SU-DHL-6 (cell line): ENCODE data around the gene PLA2G4B.

ENCODE experiments used
- H2AFZ ChIP-seq: fragments of 200-600 bp; sonication (generic); 2 replicates; pipeline ENCODE4 v1.6.1; 2014; ENCODE audit warnings: low read depth, mild to moderate bottlenecking, moderate library complexity, mixed read lengths, antibody characterized with exemption, low read length; ENCODE audit not compliant: severe bottlenecking
- H3F3A ChIP-seq: fragments of 200-600 bp; shearing (Covaris generic); 2 replicates; pipeline ENCODE4 v1.6.0; 2016; ENCODE audit warnings: antibody characterized with exemption, mild to moderate bottlenecking; ENCODE audit not compliant: insufficient read depth
- H3K27ac ChIP-seq: fragments of 200-600 bp; sonication (generic); 2 replicates; pipeline ENCODE4 v1.5.1; 2016; ENCODE audit warnings: low read depth, mild to moderate bottlenecking, low read length, moderate library complexity, mixed read lengths
- H3K27me3 ChIP-seq: fragments of 200-600 bp; sonication (generic), shearing (Covaris generic); 2 replicates; pipeline ENCODE4 v1.6.0; 2014; ENCODE audit warnings: mild to moderate bottlenecking, low read length
- H3K36me3 ChIP-seq: fragments of 200-600 bp; sonication (generic); 2 replicates; pipeline ENCODE4 v1.6.1; 2014; ENCODE audit warnings: mild to moderate bottlenecking, low read length, mixed read lengths
- H3K4me2 ChIP-seq: fragments of 300-600, 200-600 bp; shearing (Covaris generic), sonication (generic); 2 replicates; pipeline ENCODE4 v1.6.0; 2014; ENCODE audit warnings: low read length, low read depth, mild to moderate bottlenecking; ENCODE audit not compliant: poor library complexity, severe bottlenecking
- H3K4me3 ChIP-seq: fragments of 200-600 bp; sonication (generic); 2 replicates; pipeline ENCODE4 v1.5.1; 2014; ENCODE audit warnings: antibody characterized with exemption, low read length, mild to moderate bottlenecking, mixed read lengths; ENCODE audit not compliant: insufficient read depth, poor library complexity, severe bottlenecking
- H3K79me2 ChIP-seq: fragments of 200-600 bp; sonication (generic); 2 replicates; pipeline ENCODE4 v1.6.1; 2014; ENCODE audit warnings: mild to moderate bottlenecking, low read length, moderate library complexity; ENCODE audit not compliant: insufficient read depth
- H3K9ac ChIP-seq: fragments of 200-600 bp; sonication (generic); 2 replicates; pipeline ENCODE4 v1.7.0; 2014; ENCODE audit warnings: mild to moderate bottlenecking, low read length
- H3K9me2 ChIP-seq: fragments of 200-600 bp; sonication (generic); replicated peaks from 2 replicates; pipeline ENCODE4 v1.6.1; 2014; ENCODE audit warnings: low read length; ENCODE audit not compliant: insufficient read depth
- H3K9me3 ChIP-seq: fragments of 200-600 bp; sonication (generic); 2 replicates; pipeline ENCODE4 v1.6.1; 2014; ENCODE audit warnings: low read length, mixed read lengths; ENCODE audit not compliant: insufficient read depth
- H4K20me1 ChIP-seq: fragments of 200-600 bp; sonication (generic); 2 replicates; pipeline ENCODE4 v1.6.1; 2014; ENCODE audit warnings: low read depth, mild to moderate bottlenecking, antibody characterized with exemption, low read length, moderate library complexity, mixed read lengths
- EZH2phosphoT487 ChIP-seq: fragments of 200-600 bp; sonication (generic), shearing (Covaris generic); conservative IDR thresholded peaks from 2 replicates; pipeline ENCODE4 v1.6.1; 2018; ENCODE audit warnings: mild to moderate bottlenecking, antibody characterized with exemption, low read length, moderate library complexity, mixed read lengths
- TF ChIP-seq, protein P1 (sequence below): fragments of 200-600 bp; sonication (generic); IDR thresholded peaks from one replicate; pipeline ENCODE4 v1.5.1; 2017; ENCODE audit warnings: antibody characterized with exemption, mild to moderate bottlenecking, low read length, moderate library complexity; ENCODE audit not compliant: insufficient read depth, poor library complexity, severe bottlenecking

The PLA2G4B gene

GRCh38 chr15:41856262-41856661 lies 17.6 kb downstream of the PLA2G4B start:
- Histone ChIP-seq H3K27ac (no peak overlapping the region), H3K4me3 (no peak overlapping the region), H3K9me3 (no peaks in the 10 kb centered on the region), H3K4me2 (no peak overlapping the region), H2AFZ (no peak overlapping the region), H4K20me1 (no peaks in the 10 kb centered on the region), H3F3A (no peaks in the 10 kb centered on the region), H3K79me2 (no peaks in the 10 kb centered on the region), H3K36me3 (no peaks in the 10 kb centered on the region), H3K9ac (no peak overlapping the region), H3K27me3 (no peaks in the 10 kb centered on the region), H3K9me2 (no peaks in the 10 kb centered on the region)
- TF ChIP-seq, protein P1, sequence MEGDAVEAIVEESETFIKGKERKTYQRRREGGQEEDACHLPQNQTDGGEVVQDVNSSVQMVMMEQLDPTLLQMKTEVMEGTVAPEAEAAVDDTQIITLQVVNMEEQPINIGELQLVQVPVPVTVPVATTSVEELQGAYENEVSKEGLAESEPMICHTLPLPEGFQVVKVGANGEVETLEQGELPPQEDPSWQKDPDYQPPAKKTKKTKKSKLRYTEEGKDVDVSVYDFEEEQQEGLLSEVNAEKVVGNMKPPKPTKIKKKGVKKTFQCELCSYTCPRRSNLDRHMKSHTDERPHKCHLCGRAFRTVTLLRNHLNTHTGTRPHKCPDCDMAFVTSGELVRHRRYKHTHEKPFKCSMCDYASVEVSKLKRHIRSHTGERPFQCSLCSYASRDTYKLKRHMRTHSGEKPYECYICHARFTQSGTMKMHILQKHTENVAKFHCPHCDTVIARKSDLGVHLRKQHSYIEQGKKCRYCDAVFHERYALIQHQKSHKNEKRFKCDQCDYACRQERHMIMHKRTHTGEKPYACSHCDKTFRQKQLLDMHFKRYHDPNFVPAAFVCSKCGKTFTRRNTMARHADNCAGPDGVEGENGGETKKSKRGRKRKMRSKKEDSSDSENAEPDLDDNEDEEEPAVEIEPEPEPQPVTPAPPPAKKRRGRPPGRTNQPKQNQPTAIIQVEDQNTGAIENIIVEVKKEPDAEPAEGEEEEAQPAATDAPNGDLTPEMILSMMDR = no peak
- TF ChIP-seq EZH2phosphoT487 = no peak

GRCh38 chr15:41856716-41857115 lies 18.1 kb downstream of the PLA2G4B start:
- Histone ChIP-seq H3K9me3 (no peaks in the 10 kb centered on the region), H3K4me3 (no peak overlapping the region), H3K36me3 (no peaks in the 10 kb centered on the region), H3K9me2 (no peaks in the 10 kb centered on the region), H3K27ac (no peak overlapping the region), H3K4me2 (no peak overlapping the region), H4K20me1 (no peaks in the 10 kb centered on the region), H3F3A (no peaks in the 10 kb centered on the region), H3K27me3 (no peaks in the 10 kb centered on the region), H3K9ac (no peak overlapping the region), H2AFZ (no peak overlapping the region), H3K79me2 (no peaks in the 10 kb centered on the region)
- TF ChIP-seq, protein P1 = no peak
- no peak for TF ChIP-seq EZH2phosphoT487

DNA sequence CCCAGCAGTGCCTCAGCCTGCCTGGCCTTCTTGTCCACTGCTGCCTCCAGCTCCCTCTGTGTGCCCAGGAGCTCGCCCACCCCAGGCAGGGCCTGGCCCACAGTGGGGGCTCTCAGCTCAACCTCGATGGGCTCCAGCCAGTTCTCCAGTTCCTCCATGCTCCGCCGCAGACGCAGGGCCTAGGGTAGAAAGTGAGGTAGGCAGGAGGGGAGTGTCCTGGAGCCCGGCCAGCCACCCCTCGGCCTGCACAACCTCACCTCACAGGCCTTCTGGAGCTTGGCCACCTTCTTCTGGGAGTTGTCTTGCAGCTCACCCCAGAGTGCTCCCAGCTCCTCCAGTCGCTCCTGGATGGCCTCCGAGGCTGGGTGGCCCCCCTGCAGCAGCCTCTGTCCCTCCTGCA lies 18.7 kb downstream of the PLA2G4B start:
- TF ChIP-seq, protein P1 = no peak
- TF ChIP-seq EZH2phosphoT487 = no peak

DNA sequence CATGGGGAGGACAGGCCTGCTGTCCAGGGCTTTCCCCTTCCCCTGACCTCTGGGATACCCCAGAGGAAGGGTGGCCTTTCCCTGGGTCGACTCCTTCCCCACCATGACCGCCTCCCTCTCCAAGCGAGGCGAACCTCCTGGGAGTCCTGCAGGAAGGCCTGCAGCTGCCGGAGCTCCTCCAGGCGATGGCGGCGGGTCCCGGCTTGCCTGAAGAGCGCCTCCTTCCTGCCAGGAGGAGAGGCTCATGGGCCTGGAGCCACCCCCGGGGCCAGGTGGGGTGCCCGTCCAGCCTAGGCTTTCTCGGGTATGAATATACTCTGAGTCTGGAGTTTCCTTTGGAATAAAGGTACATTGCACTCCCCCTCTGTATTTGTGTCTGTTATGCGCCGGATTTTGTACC lies 20.1 kb downstream of the PLA2G4B start:
- Histone ChIP-seq H4K20me1 (no peaks in the 10 kb centered on the region), H3K27ac (no peak overlapping the region), H2AFZ (no peak overlapping the region), H3F3A (no peaks in the 10 kb centered on the region), H3K4me2 (no peak overlapping the region), H3K4me3 (no peak overlapping the region), H3K9ac (no peak overlapping the region), H3K9me2 (no peaks in the 10 kb centered on the region), H3K9me3 (no peaks in the 10 kb centered on the region), H3K36me3 (no peaks in the 10 kb centered on the region), H3K27me3 (no peaks in the 10 kb centered on the region), H3K79me2 (no peaks in the 10 kb centered on the region)
- TF ChIP-seq EZH2phosphoT487 = no peak
- TF ChIP-seq, protein P1 = no peak

More for the DNA sequence above, 18.7 kb downstream of the PLA2G4B start:
- no peaks in the 10 kb centered on the region for H3K36me3 ChIP-seq
- no peaks in the 10 kb centered on the region for H4K20me1 ChIP-seq
- no peaks in the 10 kb centered on the region for H3K9me3 ChIP-seq
- H3K4me3 ChIP-seq = no peak overlapping the region
- no peak overlapping the region for H2AFZ ChIP-seq
- H3F3A ChIP-seq = no peaks in the 10 kb centered on the region
- no peaks in the 10 kb centered on the region for H3K79me2 ChIP-seq
- no peak overlapping the region for H3K4me2 ChIP-seq
- no peaks in the 10 kb centered on the region for H3K27me3 ChIP-seq
- H3K9me2 ChIP-seq = no peaks in the 10 kb centered on the region
- no peak overlapping the region for H3K27ac ChIP-seq
- no peak overlapping the region for H3K9ac ChIP-seq
